Activated CD4-positive, alpha-beta memory T cell treated with anti-CD3 and anti-CD28 coated beads, Interleukin-2, amount 10 ng/mL, durations not matched to agents 7 days and 5 days (primary cell): ENCODE measurements around the gene RCC2. TPM values are rescaled to one million over a fixed set of nuclear protein-coding genes. Genes with fewer than 3 reads are reported as not detected.

Source experiments
- total RNA-seq, 2 experiments: library from RNA; stranded (reverse); gene quantifications; one replicate each; pipeline ENCODE4 v1.2.3, GENCODE V29; 2021

RCC2 gene
- total RNA-seq, 2 experiments from 2014 or later: 111 to 114 TPM

Other genes starting within 250 kb of the RCC2 start
- gene PADI1, start 234.5 kb downstream of the RCC2 start, total RNA-seq: not detected
- not detected for gene PADI3, start 190.6 kb downstream of the RCC2 start, total RNA-seq
- gene PADI4, start 131.5 kb downstream of the RCC2 start, total RNA-seq: not detected
- under 1 TPM; 0.23 to 0.30 TPM for gene PADI6, start 67.5 kb downstream of the RCC2 start, total RNA-seq
- not detected for gene ARHGEF10L, start 100.0 kb upstream of the RCC2 start, total RNA-seq